ENCODE results near the gene DCC.

The DCC gene

DNA sequence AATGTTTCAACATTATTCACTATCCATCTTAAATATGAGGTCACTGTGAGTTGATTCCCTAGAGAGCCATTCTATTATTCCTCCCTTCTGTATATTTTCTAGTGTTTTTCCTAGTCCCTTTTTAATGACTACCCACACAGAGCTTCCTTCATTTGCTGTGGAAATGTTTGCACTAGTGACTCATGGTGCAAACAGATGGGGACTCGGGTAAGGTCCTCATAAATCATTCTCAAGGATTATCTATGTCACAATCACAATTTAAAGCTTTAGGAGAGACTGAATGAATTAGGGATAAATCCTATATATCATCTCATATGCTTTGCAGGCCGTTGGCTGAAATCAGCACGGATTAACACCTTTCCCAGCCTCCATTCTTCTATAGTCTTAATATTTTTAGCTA, 159.6 kb downstream of the DCC start:
- peak; percentile 100 for DNase-seq

- DNase-seq, result peak; percentile 34
These were observed 164.6 kb downstream of the DCC start for GRCh38 chr18:52504589-52504988.

GRCh38 chr18:52510139-52510538, 170.1 kb downstream of the DCC start:
- peak; percentile 64 for DNase-seq

DNA sequence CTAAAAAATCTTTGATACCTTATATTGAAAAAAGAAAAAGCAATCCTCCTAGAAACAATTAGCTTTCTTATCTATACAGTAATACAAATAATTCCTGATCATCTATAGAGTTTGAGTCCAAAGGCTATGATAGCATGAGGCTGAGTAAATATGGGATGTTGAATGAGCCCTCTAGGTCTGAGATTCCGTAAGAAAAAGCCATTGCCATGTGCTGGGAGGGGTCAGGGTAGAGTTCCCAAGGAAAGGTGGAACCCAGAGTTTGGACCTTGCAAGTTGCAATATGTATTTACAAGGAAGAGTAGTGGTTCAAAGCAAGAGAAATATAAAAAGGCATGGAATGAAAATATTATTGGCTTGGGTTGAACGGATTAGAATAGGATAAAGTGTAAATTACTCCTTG, 178.1 kb downstream of the DCC start:
- DNase-seq, result peak; percentile 38

GRCh38 chr18:52519021-52519420, 179.0 kb downstream of the DCC start:
- DNase-seq, result no peak

GRCh38 chr18:52523566-52523965, 183.6 kb downstream of the DCC start:
- peak; percentile 52 for DNase-seq

GRCh38 chr18:52531836-52532235, 191.8 kb downstream of the DCC start:
- DNase-seq, result no peak

- DNase-seq, result no peak
These were observed 196.0 kb downstream of the DCC start for GRCh38 chr18:52536039-52536438.

DNA sequence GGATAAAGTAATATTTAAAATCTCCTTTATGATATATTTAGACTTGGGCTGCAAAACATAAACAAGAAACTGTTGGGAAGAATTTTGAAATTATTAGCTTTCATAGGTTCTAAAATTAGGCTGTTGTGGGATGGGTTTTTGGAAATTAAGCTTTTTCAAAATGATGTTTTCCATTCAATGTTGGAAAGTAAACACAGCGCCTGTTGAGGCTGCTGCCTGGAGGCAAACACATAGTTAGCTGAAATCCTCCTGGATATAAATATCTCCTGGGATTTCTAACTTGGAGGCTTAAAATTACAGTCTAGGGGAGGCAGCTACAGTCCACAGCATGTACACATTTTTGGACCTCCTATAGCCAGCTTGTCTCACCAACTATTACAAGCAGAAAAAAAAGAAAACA, 197.3 kb downstream of the DCC start:
- DNase-seq, result peak; percentile 97

DNA sequence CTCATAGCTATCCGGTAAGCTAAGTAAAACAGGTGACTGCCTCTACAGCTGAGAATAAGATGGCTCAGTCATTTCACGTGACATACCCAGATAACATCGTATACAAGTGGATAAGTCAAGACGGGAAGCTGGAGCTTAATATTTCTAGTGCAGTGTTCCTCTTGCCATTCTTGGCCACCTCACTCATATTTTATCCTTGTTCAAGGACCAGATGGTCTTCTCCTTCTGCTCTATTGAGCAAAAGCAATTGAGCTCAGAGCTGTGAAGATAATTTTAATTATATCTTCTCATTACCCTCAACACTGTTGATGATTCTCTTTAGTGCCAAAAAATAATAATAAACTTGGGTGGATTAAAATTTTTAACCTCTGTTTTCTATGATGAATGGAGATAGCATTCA, 201.1 kb downstream of the DCC start:
- no peak for DNase-seq

DNA sequence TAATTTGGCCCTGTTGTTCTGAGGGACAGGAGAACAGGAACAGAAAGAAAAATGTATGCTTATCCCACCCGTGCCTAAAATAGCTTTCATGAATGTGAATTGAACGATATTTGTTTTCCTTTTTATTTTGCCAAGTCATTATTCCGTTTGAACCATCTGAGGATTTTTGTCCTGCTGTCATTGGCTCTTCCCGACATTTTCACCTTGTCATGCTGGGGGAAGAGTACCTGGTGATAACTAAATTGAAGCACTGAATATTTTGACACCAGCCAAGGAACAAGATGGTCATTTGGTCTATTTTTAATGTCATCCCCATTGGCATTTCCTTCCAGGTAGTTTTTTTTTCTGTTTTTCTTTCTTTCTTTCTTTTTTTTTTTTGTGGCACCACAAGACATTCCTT, 204.1 kb downstream of the DCC start:
- no peak for DNase-seq

GRCh38 chr18:52546686-52547346, 206.8 kb downstream of the DCC start:
- DNase-seq, result no peak

DNA sequence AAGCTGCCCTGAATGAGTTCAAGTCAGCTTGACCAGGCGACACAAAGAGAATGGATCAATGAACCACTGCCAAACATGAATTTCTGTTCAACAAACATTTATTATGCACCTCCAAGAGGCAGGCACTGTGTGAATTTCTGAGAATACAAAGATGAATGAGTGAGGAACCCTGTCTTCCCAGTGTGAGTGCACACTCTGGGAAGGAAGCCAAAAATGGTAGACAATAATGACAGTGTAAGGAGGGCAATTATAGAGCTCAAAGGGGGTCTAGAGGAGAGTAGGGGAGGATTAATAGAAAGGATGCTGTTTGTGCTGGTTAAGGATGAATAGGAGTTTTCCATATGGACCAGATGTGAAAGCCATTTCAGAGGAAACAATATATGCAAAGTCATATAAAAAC, 213.4 kb downstream of the DCC start:
- DNase-seq, result peak; percentile 100

- DNase-seq, result no peak
These were observed 214.2 kb downstream of the DCC start for GRCh38 chr18:52554180-52554579.

DNA sequence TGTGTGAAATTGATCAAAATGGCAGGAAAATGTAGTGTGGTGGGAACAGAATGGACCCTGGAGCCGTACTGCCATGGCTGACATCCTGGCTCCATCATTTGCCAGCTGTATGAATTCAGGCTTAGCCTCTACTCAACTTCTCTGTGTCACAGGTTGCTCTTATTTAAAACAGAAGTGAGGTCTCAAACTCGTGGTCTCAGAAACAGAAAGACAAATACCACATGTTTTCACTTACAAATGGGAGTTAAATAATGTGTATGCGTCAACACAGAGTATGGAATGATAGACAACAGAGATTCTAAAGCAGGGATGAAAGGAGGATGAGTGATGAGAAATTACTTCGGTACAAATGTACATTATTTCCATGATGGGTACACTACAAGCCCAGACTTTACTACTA, 227.4 kb downstream of the DCC start:
- DNase-seq, result no peak

DNA sequence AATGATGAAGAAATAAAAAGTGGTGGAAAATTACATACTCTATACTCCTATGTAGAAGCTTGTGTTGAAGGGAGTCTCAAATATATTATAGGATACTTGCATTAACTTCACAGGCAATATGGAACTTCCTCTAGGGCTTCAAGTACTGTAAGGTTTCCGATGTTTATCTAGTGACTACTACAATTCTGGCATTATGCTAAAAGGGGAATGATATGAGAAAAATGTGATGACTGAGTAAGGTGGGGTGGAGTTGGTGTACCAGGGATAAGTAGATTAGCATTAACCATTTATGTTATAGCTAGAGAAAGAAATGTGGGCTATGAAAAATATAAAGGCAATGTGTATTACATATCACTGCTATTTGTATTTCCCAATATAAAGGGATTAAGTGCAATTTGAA, 229.5 kb downstream of the DCC start:
- peak; percentile 40 for DNase-seq

- no peak for DNase-seq
These were observed 231.0 kb downstream of the DCC start for GRCh38 chr18:52570975-52571374.

- peak; percentile 87 for DNase-seq
These were observed 232.3 kb downstream of the DCC start for GRCh38 chr18:52572036-52573000.

DNA sequence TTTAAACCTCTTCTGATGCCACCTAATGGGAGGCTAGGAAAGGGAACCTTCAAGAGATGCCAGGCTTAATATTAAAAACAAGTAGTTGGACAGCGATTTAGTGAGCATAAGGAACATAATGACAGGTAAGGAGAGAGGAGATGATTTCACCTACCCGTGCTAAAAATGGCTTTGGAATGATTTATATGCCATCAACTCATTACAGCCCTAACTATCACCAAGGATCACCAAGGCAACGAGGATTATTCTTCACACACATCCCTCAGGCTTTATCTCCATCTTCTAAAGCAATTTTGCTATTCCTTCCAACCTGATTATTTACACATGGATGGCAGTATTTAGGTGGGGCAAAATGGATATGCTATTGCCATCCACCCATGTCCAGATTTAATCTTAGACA, 237.8 kb downstream of the DCC start:
- peak; percentile 99 for DNase-seq

- no peak for DNase-seq
These were observed 242.1 kb downstream of the DCC start for GRCh38 chr18:52582061-52582460.

GRCh38 chr18:52582516-52582915, 242.5 kb downstream of the DCC start:
- peak; percentile 69 for DNase-seq

DNA sequence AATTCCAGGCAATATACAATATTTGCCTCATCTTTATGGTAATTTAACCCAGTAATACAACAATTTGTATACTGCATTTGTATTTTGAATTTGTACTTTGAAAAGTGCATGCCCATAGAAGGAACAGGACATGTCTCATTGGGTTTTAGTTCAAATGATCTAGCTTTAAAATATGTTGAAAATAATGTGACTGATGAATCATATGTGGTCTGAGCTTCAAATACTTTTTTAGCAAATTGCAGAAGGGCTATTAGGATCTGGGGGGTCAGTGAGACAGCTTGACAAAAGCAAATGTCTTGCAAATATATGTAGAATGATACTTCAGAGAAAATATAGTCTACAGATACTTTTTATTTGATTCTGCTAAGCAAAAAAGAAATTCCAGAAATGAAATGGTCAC, 248.9 kb downstream of the DCC start:
- no peak for DNase-seq

DNA sequence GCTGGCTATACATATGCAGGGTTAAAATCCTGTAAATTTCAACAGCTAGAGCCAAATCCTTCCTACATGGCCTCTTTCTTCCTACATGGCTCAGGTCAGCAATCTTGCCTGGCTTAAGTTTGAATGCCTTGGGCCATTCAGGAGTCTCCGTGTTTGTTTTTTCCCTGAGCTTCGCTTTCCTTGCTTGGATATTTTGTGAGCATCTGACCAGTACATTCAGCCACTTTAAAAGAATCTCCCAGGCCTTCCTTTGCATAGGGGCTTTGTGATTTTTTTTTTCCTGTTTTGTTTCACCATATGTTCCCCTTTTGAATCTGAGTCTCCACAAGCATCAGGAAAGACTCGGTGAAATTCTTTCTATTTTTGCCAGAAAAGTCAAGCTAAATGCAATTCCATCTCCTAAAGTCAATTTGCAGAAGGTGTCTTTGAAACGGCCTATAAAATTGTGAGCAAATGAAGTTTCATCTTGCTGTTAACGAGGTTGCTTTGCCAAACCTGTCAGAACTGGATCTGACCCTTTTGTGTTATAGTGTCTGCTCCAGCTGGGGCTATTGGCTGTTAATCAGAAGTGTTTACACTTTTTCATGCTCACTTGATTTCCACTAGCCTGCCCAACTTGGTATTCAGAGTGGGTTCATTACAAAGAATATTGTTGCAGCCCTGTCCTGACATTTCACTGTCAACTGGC, 256.9 kb downstream of the DCC start:
- DNase-seq, result peak; percentile 97

DNA sequence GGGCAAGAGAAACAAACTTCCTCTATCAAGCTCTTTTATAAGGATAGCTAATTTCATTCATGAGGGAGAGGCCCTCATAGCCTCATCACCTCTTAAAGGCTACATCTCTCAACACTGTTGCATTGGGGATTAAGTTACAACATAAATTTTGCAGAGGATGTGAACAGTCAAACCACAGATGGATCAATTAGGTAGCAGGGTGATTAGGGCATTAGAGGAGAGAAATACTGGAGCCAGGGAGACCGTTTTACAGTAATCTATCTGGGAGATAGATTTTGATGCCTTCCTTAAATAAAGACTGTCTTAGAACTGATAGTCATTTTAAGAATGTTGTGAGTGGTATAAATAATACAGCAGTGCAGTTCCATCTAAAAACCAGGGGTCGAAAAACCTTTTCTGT, 258.9 kb downstream of the DCC start:
- peak; percentile 64 for DNase-seq
